Measurements from ENCODE around the gene SAC3D1.
A peak's percentile ranks its signal among the peaks of the same experiment; 100 is the strongest.

The SAC3D1 gene

DNA sequence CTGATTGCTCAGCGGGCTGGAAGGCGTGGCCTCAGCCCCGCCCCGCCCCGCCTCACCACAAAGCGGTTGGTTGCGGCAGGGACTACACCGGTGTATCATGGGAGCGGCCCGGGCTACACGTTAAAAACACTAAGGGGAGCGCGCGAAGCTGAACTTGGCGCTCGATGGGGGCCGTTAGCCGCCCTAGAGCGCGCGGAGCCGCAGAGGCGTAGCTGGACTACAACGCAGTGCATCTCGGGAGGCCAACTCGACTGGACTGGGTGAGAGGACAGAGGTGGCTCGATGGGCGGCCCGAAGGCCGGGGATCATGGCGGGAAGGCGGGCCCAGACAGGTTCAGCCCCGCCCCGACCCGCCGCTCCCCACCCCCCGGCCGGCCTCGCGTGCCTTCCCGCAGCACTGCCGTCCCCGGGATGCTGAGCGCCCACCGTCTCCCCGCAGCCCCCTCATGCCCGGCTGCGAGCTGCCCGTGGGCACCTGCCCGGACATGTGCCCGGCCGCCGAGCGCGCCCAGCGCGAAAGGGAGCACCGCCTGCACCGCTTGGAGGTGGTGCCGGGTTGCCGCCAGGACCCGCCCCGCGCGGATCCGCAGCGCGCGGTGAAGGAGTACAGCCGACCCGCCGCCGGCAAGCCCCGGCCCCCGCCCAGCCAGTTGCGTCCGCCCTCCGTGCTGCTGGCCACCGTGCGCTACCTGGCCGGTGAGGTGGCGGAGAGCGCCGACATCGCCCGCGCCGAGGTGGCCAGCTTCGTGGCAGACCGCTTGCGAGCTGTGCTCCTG lies at the start of gene SAC3D1:
TSS of gene SAC3D1 (plus strand) at position 364 of the 776 bp plus-strand sequence. CDS start at position 447, 83 bp downstream.
- TF ChIP-seq, protein P1, sequence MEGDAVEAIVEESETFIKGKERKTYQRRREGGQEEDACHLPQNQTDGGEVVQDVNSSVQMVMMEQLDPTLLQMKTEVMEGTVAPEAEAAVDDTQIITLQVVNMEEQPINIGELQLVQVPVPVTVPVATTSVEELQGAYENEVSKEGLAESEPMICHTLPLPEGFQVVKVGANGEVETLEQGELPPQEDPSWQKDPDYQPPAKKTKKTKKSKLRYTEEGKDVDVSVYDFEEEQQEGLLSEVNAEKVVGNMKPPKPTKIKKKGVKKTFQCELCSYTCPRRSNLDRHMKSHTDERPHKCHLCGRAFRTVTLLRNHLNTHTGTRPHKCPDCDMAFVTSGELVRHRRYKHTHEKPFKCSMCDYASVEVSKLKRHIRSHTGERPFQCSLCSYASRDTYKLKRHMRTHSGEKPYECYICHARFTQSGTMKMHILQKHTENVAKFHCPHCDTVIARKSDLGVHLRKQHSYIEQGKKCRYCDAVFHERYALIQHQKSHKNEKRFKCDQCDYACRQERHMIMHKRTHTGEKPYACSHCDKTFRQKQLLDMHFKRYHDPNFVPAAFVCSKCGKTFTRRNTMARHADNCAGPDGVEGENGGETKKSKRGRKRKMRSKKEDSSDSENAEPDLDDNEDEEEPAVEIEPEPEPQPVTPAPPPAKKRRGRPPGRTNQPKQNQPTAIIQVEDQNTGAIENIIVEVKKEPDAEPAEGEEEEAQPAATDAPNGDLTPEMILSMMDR (IDR thresholded peaks at IDR 0.05; ENCODE audit: insufficient read depth, low read depth, low read length, missing control alignments): no peak
- DNase-seq (ENCODE audit: low read depth): peak; percentile 98
- H3K4me3 ChIP-seq (ENCODE audit: low read depth, low read length): peak within 1 kb of the TSS; percentile 60

DNA sequence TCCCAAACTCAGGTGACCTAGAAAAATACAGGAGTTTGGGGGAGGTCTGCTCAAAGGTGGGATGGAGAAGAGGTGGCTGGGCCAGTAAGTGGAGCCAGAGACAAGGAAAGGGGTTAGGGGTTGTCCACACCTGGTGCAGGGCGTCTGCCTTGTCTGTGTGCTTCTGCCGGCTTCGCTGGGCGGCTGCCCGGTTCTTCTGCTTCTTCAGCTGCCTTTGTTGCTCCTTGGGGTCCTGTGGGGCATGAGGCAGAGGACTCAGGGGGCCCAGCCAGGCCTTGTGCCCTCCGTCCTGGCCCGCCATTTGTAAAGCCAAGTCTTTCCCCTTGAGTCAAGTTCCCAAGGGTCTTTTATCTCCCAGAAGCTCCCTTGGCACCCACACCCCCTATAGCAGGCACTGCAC lies 46.7 kb upstream of the SAC3D1 start:
- H3K4me3 ChIP-seq (ENCODE audit: low read depth, low read length): no peak overlapping the region
- TF ChIP-seq, protein P1 (IDR thresholded peaks at IDR 0.05; ENCODE audit: insufficient read depth, low read depth, low read length, missing control alignments): no peak
- no peak for DNase-seq (ENCODE audit: low read depth)

DNA sequence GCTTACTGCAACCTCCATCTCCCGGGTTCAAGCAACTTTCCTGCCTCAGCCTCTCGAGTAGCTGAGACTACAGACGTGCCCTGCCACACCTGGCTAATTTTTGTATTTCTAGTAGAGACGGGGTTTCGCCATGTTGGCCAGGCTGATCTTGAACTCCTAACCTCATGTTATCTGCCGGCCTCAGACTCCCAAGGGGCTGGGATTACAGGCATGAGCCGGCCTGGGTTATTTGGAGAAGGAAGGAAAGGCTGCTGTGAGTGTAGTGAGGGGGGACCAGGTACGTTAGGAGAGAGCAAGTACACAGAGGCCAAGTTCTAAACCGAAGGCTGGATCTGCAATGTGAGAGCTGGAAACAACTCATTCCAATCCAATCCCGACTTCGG lies 44.7 kb upstream of the SAC3D1 start:
- TF ChIP-seq, protein P1 (IDR thresholded peaks at IDR 0.05; ENCODE audit: insufficient read depth, low read depth, low read length, missing control alignments): no peak
- DNase-seq (ENCODE audit: low read depth): no peak
- H3K4me3 ChIP-seq (ENCODE audit: low read depth, low read length): no peak overlapping the region

DNA sequence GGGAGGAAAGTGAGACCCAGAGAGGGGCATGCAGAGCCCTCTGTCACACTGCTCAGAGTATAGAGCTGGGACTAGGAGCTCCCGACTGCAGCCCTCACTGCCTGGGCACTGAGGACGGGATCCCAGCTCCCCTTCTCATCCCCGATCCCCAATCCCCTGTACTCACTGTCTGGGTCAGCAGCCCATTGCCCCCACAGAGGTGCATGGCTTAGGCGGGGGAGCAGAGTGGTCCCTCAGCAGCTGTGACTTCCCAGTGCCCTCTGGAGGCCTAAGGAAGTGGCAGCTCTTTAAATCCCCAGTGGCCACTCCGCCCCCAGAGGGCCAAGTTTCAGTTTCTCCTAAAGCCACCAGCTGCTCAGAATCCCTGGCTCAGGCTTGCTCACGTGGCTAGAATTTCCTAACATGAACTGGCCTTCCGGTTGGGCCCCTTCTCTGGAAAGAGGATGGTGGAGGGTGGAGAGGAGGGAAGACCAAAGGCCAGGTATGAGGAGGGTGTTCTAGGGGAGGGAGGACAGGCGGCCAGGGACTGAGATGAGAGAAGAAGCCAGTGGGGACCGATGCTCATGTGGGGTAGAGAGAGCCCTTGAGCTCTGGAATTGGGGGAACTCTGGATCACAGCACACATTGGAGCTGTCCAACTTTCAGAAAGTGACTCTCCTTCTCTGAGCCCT lies 44.2 kb upstream of the SAC3D1 start, which contains the start of gene BATF2:
TSS of gene BATF2 (minus strand) at position 262 of the 671 bp plus-strand sequence. CDS start at position 205, 57 bp downstream.
- H3K4me3 ChIP-seq (ENCODE audit: low read depth, low read length): no peak within 1 kb of the TSS
- no peak for DNase-seq (ENCODE audit: low read depth)

DNA sequence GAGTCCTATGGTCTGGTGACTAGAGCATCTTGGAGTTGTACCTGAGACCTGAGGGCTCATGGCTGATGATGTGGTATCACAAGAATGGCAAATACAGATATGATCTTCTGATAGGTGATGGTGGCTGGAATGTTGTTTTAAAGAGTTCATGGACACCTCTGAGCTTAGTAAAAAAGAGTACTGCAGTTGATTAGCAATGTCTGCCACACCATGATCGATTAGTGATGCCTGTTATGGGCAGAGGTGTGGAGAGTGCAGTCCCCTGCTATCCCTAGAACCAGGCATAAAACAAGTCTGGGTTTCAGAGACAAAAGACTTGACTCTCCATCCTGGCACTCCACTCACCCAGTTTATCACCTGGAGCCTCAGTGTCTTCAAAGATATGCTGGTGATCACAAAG lies 42.9 kb upstream of the SAC3D1 start:
- no peak for DNase-seq (ENCODE audit: low read depth)
- no peak overlapping the region for H3K4me3 ChIP-seq (ENCODE audit: low read depth, low read length)
- TF ChIP-seq, protein P1 (IDR thresholded peaks at IDR 0.05; ENCODE audit: insufficient read depth, low read depth, low read length, missing control alignments): no peak

More for the DNA sequence above, 44.2 kb upstream of the SAC3D1 start, which contains the start of gene BATF2:
- TF ChIP-seq, protein P1 (IDR thresholded peaks at IDR 0.05; ENCODE audit: insufficient read depth, low read depth, low read length, missing control alignments): no peak

DNA sequence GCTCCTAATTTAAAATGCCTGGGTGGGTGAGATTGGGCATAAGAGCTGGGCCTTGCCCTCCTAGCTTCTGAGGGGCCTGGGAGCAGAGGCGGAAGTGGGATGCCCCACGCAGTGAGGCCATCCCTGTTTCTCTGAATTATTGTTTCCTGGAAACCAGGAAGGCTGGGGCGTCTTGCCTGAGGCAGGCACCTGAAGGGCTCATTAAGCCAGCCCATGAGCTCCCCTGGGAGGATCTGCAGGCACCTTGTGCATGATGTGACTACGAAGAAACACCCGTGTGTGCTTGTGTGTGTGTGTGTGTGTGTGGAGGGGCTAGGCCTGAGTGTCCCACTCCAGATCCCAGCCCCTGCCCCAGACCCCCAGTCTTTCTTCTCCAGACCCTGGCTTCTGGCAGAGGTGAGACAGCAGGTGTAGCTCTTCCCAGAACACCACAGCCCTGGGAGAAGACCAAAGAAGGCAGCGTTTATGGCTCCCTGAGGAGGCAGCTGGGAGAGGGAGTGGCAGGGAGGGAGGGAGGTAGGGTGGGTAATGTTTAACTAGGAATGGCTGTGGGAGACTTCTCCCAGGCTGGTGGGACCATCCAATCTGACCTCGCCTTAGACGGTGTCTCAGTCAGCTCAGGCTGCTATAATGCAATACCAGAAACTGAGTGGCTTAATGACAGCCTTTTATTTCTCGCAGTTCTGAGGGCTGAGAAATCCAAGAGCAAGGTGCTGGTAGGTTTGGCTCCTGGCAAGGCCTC lies 42.1 kb upstream of the SAC3D1 start:
- no peak overlapping the region for H3K4me3 ChIP-seq (ENCODE audit: low read depth, low read length)
- TF ChIP-seq, protein P1 (IDR thresholded peaks at IDR 0.05; ENCODE audit: insufficient read depth, low read depth, low read length, missing control alignments): no peak
- DNase-seq (ENCODE audit: low read depth): no peak

Data from GM12865 (cell line).